H9 (cell line): ENCODE results near the gene VPS33A. TPM values are rescaled to one million over a fixed set of nuclear protein-coding genes. Genes with fewer than 3 reads are reported as not detected.

Source experiments
- DNase-seq: peaks from one replicate; pipeline ENCODE4 v3.0.0-alpha.2; 2017
- H2AFZ ChIP-seq: one replicate; pipeline ENCODE4 v1.6.1; 2013; ENCODE audit warnings: mild to moderate bottlenecking, low read length, control low read depth, moderate library complexity
- H2AK5ac ChIP-seq: 2 replicates; pipeline ENCODE4 v1.6.1; 2013; ENCODE audit warnings: low read length, control low read depth, mixed read lengths; ENCODE audit not compliant: insufficient read length
- H2BK120ac ChIP-seq: one replicate; pipeline ENCODE4 v1.6.1; 2013; ENCODE audit warnings: low read depth, mild to moderate bottlenecking, low read length, control low read depth, inconsistent platforms; ENCODE audit not compliant: poor library complexity, severe bottlenecking
- H2BK12ac ChIP-seq: 2 replicates; pipeline ENCODE4 v1.6.1; 2013; ENCODE audit warnings: low read length, control low read depth, mixed read lengths, low read depth; ENCODE audit not compliant: insufficient read length
- H2BK15ac ChIP-seq: 2 replicates; pipeline ENCODE4 v1.6.1; 2013; ENCODE audit warnings: low read depth, low read length, control low read depth
- H2BK20ac ChIP-seq: one replicate; pipeline ENCODE4 v1.6.1; 2013; ENCODE audit warnings: low read depth, mild to moderate bottlenecking, low read length, control low read depth, inconsistent platforms; ENCODE audit not compliant: poor library complexity, severe bottlenecking
- H2BK5ac ChIP-seq: 2 replicates; pipeline ENCODE4 v1.6.1; 2013; ENCODE audit warnings: low read length, control low read depth, mixed read lengths; ENCODE audit not compliant: insufficient read length
- H3K14ac ChIP-seq: 2 replicates; pipeline ENCODE4 v1.6.1; 2013; ENCODE audit warnings: low read length, control low read depth; ENCODE audit not compliant: insufficient read depth
- H3K18ac ChIP-seq: 2 replicates; pipeline ENCODE4 v1.6.1; 2013; ENCODE audit warnings: low read depth, mild to moderate bottlenecking, mixed read lengths, low read length, control low read depth; ENCODE audit not compliant: insufficient read length
- H3K23ac ChIP-seq: 2 replicates; pipeline ENCODE4 v1.6.1; 2013; ENCODE audit warnings: low read length, control low read depth, mixed read lengths, low read depth; ENCODE audit not compliant: insufficient read length
- H3K23me2 ChIP-seq: 2 replicates; pipeline ENCODE4 v1.6.1; 2013; ENCODE audit warnings: low read depth, mild to moderate bottlenecking, mixed read lengths, low read length, control low read depth; ENCODE audit not compliant: insufficient read length, poor library complexity, severe bottlenecking
- H3K27ac ChIP-seq: 2 replicates; pipeline ENCODE4 v1.5.1; 2013; ENCODE audit warnings: low read length, control low read depth, mixed read lengths, low read depth; ENCODE audit not compliant: insufficient read length
- H3K27me3 ChIP-seq: 2 replicates; pipeline ENCODE4 v1.6.1; 2013; ENCODE audit warnings: low read length, control low read depth, inconsistent platforms; ENCODE audit not compliant: insufficient read depth
- H3K4ac ChIP-seq: 2 replicates; pipeline ENCODE4 v1.6.1; 2013; ENCODE audit warnings: low read depth, mild to moderate bottlenecking, control low read depth, inconsistent platforms, low read length, moderate library complexity
- H3K4me1 ChIP-seq: 2 replicates; pipeline ENCODE4 v1.6.1; 2013; ENCODE audit warnings: low read length, control low read depth, inconsistent platforms; ENCODE audit not compliant: insufficient read depth
- H3K4me2 ChIP-seq: 2 replicates; pipeline ENCODE4 v1.6.1; 2013; ENCODE audit warnings: low read length, control low read depth, mixed read lengths; ENCODE audit not compliant: insufficient read length, insufficient read depth
- H3K56ac ChIP-seq: 2 replicates; pipeline ENCODE4 v1.6.1; 2013; ENCODE audit warnings: low read depth, mild to moderate bottlenecking, mixed read lengths, low read length, control low read depth; ENCODE audit not compliant: insufficient read length
- H3K79me1 ChIP-seq: 2 replicates; pipeline ENCODE4 v1.6.1; 2013; ENCODE audit warnings: low read depth, mild to moderate bottlenecking, moderate library complexity, low read length, control low read depth, inconsistent platforms; ENCODE audit not compliant: insufficient read depth, poor library complexity, severe bottlenecking
- H3K79me2 ChIP-seq: 2 replicates; pipeline ENCODE4 v1.6.1; 2013; ENCODE audit warnings: low read length, control low read depth, inconsistent platforms; ENCODE audit not compliant: insufficient read depth
- H3K9ac ChIP-seq: 2 replicates; pipeline ENCODE4 v1.6.1; 2013; ENCODE audit warnings: low read length, control low read depth, mixed read lengths; ENCODE audit not compliant: insufficient read length; ENCODE audit errors: extremely low read depth
- H3K9me3 ChIP-seq: one replicate; pipeline ENCODE4 v1.6.1; 2013; ENCODE audit warnings: low read depth, low read length, inconsistent platforms; ENCODE audit not compliant: control insufficient read depth
- H3T11ph ChIP-seq: one replicate; pipeline ENCODE4 v1.6.1; 2013; ENCODE audit warnings: mild to moderate bottlenecking, low read length, control low read depth, inconsistent platforms
- H4K20me1 ChIP-seq: one replicate; pipeline ENCODE4 v1.6.1; 2013; ENCODE audit not compliant: control insufficient read depth, insufficient read length, insufficient read depth
- H4K5ac ChIP-seq: 2 replicates; pipeline ENCODE4 v1.6.1; 2013; ENCODE audit warnings: low read depth, mild to moderate bottlenecking, mixed read lengths, low read length, control low read depth; ENCODE audit not compliant: insufficient read length
- H4K8ac ChIP-seq: replicated peaks from 2 replicates; pipeline ENCODE4 v1.6.1; 2013; ENCODE audit warnings: low read length, control low read depth, mixed read lengths, low read depth; ENCODE audit not compliant: insufficient read length
- H4K91ac ChIP-seq: 2 replicates; pipeline ENCODE4 v1.6.1; 2013; ENCODE audit warnings: low read depth, mild to moderate bottlenecking, moderate library complexity, mixed read lengths, low read length, control low read depth; ENCODE audit not compliant: insufficient read length
- H3K27ac Mint-ChIP-seq, 3 experiments: 2 replicates in 2 of 3; 3 replicates in 1 of 3; pipeline ENCODE4 v1.8.0; 2020 to 2021; ENCODE audit warnings: mixed read lengths in 3 of 3, mild to moderate bottlenecking in 1 of 3, moderate library complexity in 1 of 3
- H3K27me3 Mint-ChIP-seq: 2 replicates; pipeline ENCODE4 v1.8.0; 2021; ENCODE audit warnings: low read depth, mild to moderate bottlenecking, moderate library complexity, mixed read lengths
- H3K36me3 Mint-ChIP-seq, 3 experiments: 2 replicates in 2 of 3; 3 replicates in 1 of 3; pipeline ENCODE4 v1.8.0; 2020 to 2021; ENCODE audit warnings: low read depth in 3 of 3, mixed read lengths in 3 of 3; ENCODE audit not compliant: insufficient read depth in 1 of 3
- H3K4me1 Mint-ChIP-seq, 2 experiments: 2 replicates each; pipeline ENCODE4 v1.8.0; 2020; ENCODE audit warnings: mixed read lengths in 2 of 2
- H3K4me3 Mint-ChIP-seq, 2 experiments: 2 replicates in 1 of 2; 3 replicates in 1 of 2; pipeline ENCODE4 v1.8.0; 2020 to 2021; ENCODE audit warnings: mild to moderate bottlenecking in 2 of 2, mixed read lengths in 2 of 2, moderate library complexity in 1 of 2
- H3K9me3 Mint-ChIP-seq, 2 experiments: 2 replicates in 1 of 2; 3 replicates in 1 of 2; pipeline ENCODE4 v1.8.0; 2020; ENCODE audit warnings: mild to moderate bottlenecking in 2 of 2, mixed read lengths in 2 of 2, moderate library complexity in 1 of 2
- CTCF ChIP-seq: fragments of 200-600 bp; sonication (generic); conservative IDR thresholded peaks from 3 replicates; pipeline ENCODE4 v1.8.0; 2021; ENCODE audit warnings: antibody characterized with exemption, mild to moderate bottlenecking
- WGBS: extraction: QIAGEN DNeasy Blood & Tissue Kit; methylation state at CpG from one replicate; pipeline ENCODE4 v1.1.7; 2013; ENCODE audit warnings: missing lambda C conversion rate, low lambda C conversion rate, mixed read lengths; ENCODE audit not compliant: insufficient read length; ENCODE audit errors: extremely low coverage; 5-methylcytosine and 5-hydroxymethylcytosine counted together
- total RNA-seq: library from RNA; stranded (reverse); gene quantifications from 2 replicates; pipeline ENCODE4 v1.2.1, GENCODE V29; 2021

Gene VPS33A
- total RNA-seq, 1 experiment from 2014 or later, result 45.9 TPM

GRCh38 chr12:122232691-122233090 is 33.6 kb downstream of the VPS33A start:
- no peak overlapping the region for H3K27ac Mint-ChIP-seq
- H2BK120ac ChIP-seq, result no peak overlapping the region
- no peak overlapping the region for H3K18ac ChIP-seq
- WGBS, result no CpG with 5 or more reads among the region's 10 CpGs
- no peak overlapping the region for H3K4me2 ChIP-seq
- no peak overlapping the region for H3K23ac ChIP-seq
- no peak overlapping the region for H3T11ph ChIP-seq
- H3K79me1 ChIP-seq, result no peaks in the 10 kb centered on the region
- no peak overlapping the region for H3K4ac ChIP-seq
- H3K27ac ChIP-seq, result no peak overlapping the region
- H3K9me3 Mint-ChIP-seq, result no peaks in the 10 kb centered on the region; a peak in 1 of 5 replicates
- H2AFZ ChIP-seq, result no peak overlapping the region
- no peak for DNase-seq
- H3K14ac ChIP-seq, result no peak overlapping the region
- H2BK12ac ChIP-seq, result no peak overlapping the region
- H4K8ac ChIP-seq, result no peak overlapping the region
- H3K4me1 Mint-ChIP-seq, result no peaks in the 10 kb centered on the region
- no peaks in the 10 kb centered on the region for H4K20me1 ChIP-seq
- H3K27me3 Mint-ChIP-seq, result no peaks in the 10 kb centered on the region; the same call in 1 of the 2 replicates
- H3K9me3 ChIP-seq, result no peaks in the 10 kb centered on the region
- H3K4me3 Mint-ChIP-seq, result no peak overlapping the region
- H3K56ac ChIP-seq, result no peak overlapping the region
- H3K36me3 Mint-ChIP-seq, result peaks cover 6 to 41% (median 22%) of the 10 kb centered on the region in 3 experiments
- no peak overlapping the region for H4K5ac ChIP-seq
- no peaks in the 10 kb centered on the region for H3K23me2 ChIP-seq
- no peak for TF ChIP-seq CTCF
- no peaks in the 10 kb centered on the region for H3K4me1 ChIP-seq
- no peak overlapping the region for H2BK20ac ChIP-seq
- no peak overlapping the region for H2BK5ac ChIP-seq
- no peak overlapping the region for H3K9ac ChIP-seq
- H2AK5ac ChIP-seq, result no peak overlapping the region
- no peaks in the 10 kb centered on the region for H3K27me3 ChIP-seq
- no peak overlapping the region for H2BK15ac ChIP-seq
- H3K79me2 ChIP-seq, result no peaks in the 10 kb centered on the region
- H4K91ac ChIP-seq, result no peak overlapping the region
